ENCODE results near the gene NAALADL2. TPM values are rescaled to one million over a fixed set of nuclear protein-coding genes. Genes with fewer than 3 reads are reported as not detected.

NAALADL2 gene
- polyA plus RNA-seq, 1 donor from 2014 or later = 1.6 TPM

DNA sequence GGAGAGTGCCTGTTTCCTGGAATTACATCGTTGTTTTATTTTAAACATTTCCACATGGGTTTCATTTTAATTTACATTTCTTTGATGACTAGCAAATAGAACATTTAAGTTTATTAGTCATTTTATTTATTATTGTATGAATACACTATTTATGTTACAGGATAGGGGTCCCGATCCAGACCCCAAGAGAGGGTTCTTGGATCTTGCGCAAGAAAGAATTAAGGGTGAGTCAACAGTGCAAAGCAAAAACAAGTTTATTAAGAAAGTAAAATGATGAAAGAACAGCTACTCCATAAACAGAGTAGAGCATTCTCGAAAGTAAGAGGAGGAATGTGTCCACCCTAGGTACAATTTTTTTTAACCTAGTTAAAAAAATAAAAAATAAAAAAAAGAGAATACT lies 539.5 kb downstream of the NAALADL2 start:
- Histone ChIP-seq H3K4me2 (ENCODE audit: low read length) (no peak overlapping the region), H3K4me3 (ENCODE audit: low read length) (no peak overlapping the region), H3K36me3 (ENCODE audit: insufficient read depth, low read length) (no peaks in the 10 kb centered on the region), H3K79me2 (replicated peaks; ENCODE audit: insufficient read depth, low read length) (no peaks in the 10 kb centered on the region), H3K27ac (ENCODE audit: low read length) (no peak overlapping the region), H3K9ac (ENCODE audit: low read length) (no peak overlapping the region), H4K20me1 (ENCODE audit: insufficient read depth) (no peaks in the 10 kb centered on the region), H3K27me3 (ENCODE audit: insufficient read depth, low read depth, low read length) (no peaks in the 10 kb centered on the region), H3F3A (ENCODE audit: insufficient read depth, low read length, poor library complexity, severe bottlenecking) (no peaks in the 10 kb centered on the region), H3K9me3 (ENCODE audit: low read length) (no peaks in the 10 kb centered on the region), H2AFZ (ENCODE audit: low read depth, low read length) (no peak overlapping the region), H3K9me2 (ENCODE audit: insufficient read depth, low read length) (no peaks in the 10 kb centered on the region)
- TF ChIP-seq MXI1 (conservative IDR thresholded peaks at IDR 0.05; ENCODE audit: poor library complexity, severe bottlenecking) = no peak
- no peak for TF ChIP-seq SMC3 (conservative IDR thresholded peaks at IDR 0.05; ENCODE audit: poor library complexity)
- TF ChIP-seq RAD21 (conservative IDR thresholded peaks at IDR 0.05) = no peak
- no peak for TF ChIP-seq EP300 (conservative IDR thresholded peaks at IDR 0.05; ENCODE audit: poor library complexity, severe bottlenecking)
- TF ChIP-seq CTCF (IDR thresholded peaks at IDR 0.05; ENCODE audit: poor library complexity, severe bottlenecking) = no peak
- no peak for TF ChIP-seq POLR2AphosphoS5 (IDR thresholded peaks at IDR 0.05)

DNA sequence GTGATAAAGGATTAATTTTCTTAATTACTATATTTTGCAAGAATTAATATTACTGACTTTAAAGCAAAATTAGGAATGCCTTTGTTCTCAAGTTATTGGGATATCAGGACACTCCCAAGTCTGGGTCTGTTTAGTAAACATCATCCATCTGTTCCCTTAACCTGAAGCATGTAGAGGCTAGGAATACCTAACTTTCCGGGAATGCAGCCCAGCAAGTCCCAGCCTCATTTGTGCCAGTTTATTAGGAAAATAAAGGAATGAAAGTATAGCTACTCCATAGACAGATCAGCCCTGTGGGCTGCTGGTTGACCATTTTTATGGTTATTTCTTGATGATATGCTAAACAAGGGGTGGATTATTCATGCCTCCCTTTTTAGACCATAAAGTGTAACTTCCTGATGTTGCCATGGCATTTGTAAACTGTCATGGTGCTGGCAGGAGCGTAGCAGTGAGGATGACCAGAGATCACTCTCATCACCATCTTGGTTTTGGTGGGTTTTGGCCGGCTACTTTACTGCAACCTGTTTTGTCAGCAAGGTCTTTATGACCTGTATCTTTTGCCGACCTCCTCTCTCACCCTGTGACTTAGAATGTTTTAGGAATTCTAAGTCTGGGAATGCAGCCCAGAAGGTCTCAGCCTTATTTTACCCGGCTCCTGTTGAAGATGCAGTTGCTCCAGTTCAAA lies 540.2 kb downstream of the NAALADL2 start:
- Histone ChIP-seq H3K9me2 (ENCODE audit: insufficient read depth, low read length) (no peaks in the 10 kb centered on the region), H3K4me3 (ENCODE audit: low read length) (no peak overlapping the region), H3K9me3 (ENCODE audit: low read length) (no peaks in the 10 kb centered on the region), H3F3A (ENCODE audit: insufficient read depth, low read length, poor library complexity, severe bottlenecking) (no peaks in the 10 kb centered on the region), H3K36me3 (ENCODE audit: insufficient read depth, low read length) (no peaks in the 10 kb centered on the region), H3K4me2 (ENCODE audit: low read length) (no peak overlapping the region), H4K20me1 (ENCODE audit: insufficient read depth) (no peaks in the 10 kb centered on the region), H3K9ac (ENCODE audit: low read length) (no peak overlapping the region), H3K27ac (ENCODE audit: low read length) (no peak overlapping the region), H3K79me2 (replicated peaks; ENCODE audit: insufficient read depth, low read length) (no peaks in the 10 kb centered on the region), H3K27me3 (ENCODE audit: insufficient read depth, low read depth, low read length) (no peaks in the 10 kb centered on the region), H2AFZ (ENCODE audit: low read depth, low read length) (no peak overlapping the region)
- TF ChIP-seq POLR2AphosphoS5 (IDR thresholded peaks at IDR 0.05) = no peak

- H2AFZ ChIP-seq (ENCODE audit: low read depth, low read length) = no peak overlapping the region
- TF ChIP-seq RAD21 (conservative IDR thresholded peaks at IDR 0.05) = no peak
- TF ChIP-seq, protein P1, sequence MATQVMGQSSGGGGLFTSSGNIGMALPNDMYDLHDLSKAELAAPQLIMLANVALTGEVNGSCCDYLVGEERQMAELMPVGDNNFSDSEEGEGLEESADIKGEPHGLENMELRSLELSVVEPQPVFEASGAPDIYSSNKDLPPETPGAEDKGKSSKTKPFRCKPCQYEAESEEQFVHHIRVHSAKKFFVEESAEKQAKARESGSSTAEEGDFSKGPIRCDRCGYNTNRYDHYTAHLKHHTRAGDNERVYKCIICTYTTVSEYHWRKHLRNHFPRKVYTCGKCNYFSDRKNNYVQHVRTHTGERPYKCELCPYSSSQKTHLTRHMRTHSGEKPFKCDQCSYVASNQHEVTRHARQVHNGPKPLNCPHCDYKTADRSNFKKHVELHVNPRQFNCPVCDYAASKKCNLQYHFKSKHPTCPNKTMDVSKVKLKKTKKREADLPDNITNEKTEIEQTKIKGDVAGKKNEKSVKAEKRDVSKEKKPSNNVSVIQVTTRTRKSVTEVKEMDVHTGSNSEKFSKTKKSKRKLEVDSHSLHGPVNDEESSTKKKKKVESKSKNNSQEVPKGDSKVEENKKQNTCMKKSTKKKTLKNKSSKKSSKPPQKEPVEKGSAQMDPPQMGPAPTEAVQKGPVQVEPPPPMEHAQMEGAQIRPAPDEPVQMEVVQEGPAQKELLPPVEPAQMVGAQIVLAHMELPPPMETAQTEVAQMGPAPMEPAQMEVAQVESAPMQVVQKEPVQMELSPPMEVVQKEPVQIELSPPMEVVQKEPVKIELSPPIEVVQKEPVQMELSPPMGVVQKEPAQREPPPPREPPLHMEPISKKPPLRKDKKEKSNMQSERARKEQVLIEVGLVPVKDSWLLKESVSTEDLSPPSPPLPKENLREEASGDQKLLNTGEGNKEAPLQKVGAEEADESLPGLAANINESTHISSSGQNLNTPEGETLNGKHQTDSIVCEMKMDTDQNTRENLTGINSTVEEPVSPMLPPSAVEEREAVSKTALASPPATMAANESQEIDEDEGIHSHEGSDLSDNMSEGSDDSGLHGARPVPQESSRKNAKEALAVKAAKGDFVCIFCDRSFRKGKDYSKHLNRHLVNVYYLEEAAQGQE (IDR thresholded peaks at IDR 0.05; ENCODE audit: borderline replicate concordance) = no peak
- no peak for TF ChIP-seq EZH2 (IDR thresholded peaks at IDR 0.05; ENCODE audit: borderline replicate concordance, insufficient read depth, low read length, poor library complexity, severe bottlenecking)
- TF ChIP-seq TAF1 (IDR thresholded peaks at IDR 0.05; ENCODE audit: low read depth) = no peak
- TF ChIP-seq POLR2AphosphoS5 (IDR thresholded peaks at IDR 0.05) = no peak
- TF ChIP-seq MXI1 (conservative IDR thresholded peaks at IDR 0.05; ENCODE audit: poor library complexity, severe bottlenecking) = no peak
- no peak for TF ChIP-seq EP300 (conservative IDR thresholded peaks at IDR 0.05; ENCODE audit: poor library complexity, severe bottlenecking)
- no peak for TF ChIP-seq CTCF (IDR thresholded peaks at IDR 0.05; ENCODE audit: poor library complexity, severe bottlenecking)
- TF ChIP-seq SMC3 (conservative IDR thresholded peaks at IDR 0.05; ENCODE audit: poor library complexity) = no peak
- H3K9me3 ChIP-seq (ENCODE audit: low read length) = no peaks in the 10 kb centered on the region
- H3K4me3 ChIP-seq (ENCODE audit: low read length) = no peak overlapping the region
- H3K36me3 ChIP-seq (ENCODE audit: insufficient read depth, low read length) = no peaks in the 10 kb centered on the region
- no peak overlapping the region for H3K4me2 ChIP-seq (ENCODE audit: low read length)
- no peaks in the 10 kb centered on the region for H3K9me2 ChIP-seq (ENCODE audit: insufficient read depth, low read length)
- no peak overlapping the region for H3K9ac ChIP-seq (ENCODE audit: low read length)
- no peaks in the 10 kb centered on the region for H3F3A ChIP-seq (ENCODE audit: insufficient read depth, low read length, poor library complexity, severe bottlenecking)
- no peaks in the 10 kb centered on the region for H4K20me1 ChIP-seq (ENCODE audit: insufficient read depth)
- H3K27me3 ChIP-seq (ENCODE audit: insufficient read depth, low read depth, low read length) = no peaks in the 10 kb centered on the region
- H3K27ac ChIP-seq (ENCODE audit: low read length) = no peak overlapping the region
- H3K79me2 ChIP-seq (replicated peaks; ENCODE audit: insufficient read depth, low read length) = no peaks in the 10 kb centered on the region
Measured at GRCh38 chr3:175404027-175404426, 544.9 kb downstream of the NAALADL2 start.
